HepG2 (cell line): ENCODE data around the gene KANSL1. TPM values are rescaled to one million over a fixed set of nuclear protein-coding genes. Genes with fewer than 3 reads are reported as not detected.

Experiments used
- ATAC-seq: fragments of 200-7000 bp; cut with Tn5 transposase; 3 replicates; pipeline ENCODE4 v1.9.1; 2020; ENCODE audit warnings: mild to moderate bottlenecking, moderate library complexity
- BruUV-seq: library from RNA; stranded (reverse); fragments of 400-500 nt; replicated peaks from 2 replicates; lab custom pipeline; 2021; lab: Mats Ljungman, UMichigan
- CTCF ChIA-PET: fragments of 300-600 bp; formaldehyde crosslinking; extraction: SDS; loops from one replicate; lab custom pipeline; 2021; ENCODE audit warnings: low total read pairs, inconsistent platforms, low intra/inter-chr PET ratio; lab: Yijun Ruan, JAX
- POLR2A ChIA-PET: fragments of 350-600 bp; sonication (Branson Sonifier 250); formaldehyde crosslinking; loops from one replicate; lab custom pipeline; 2020; ENCODE audit warnings: antibody characterized with exemption, inconsistent platforms; lab: Yijun Ruan, JAX
- DNase-seq: peaks from one replicate; pipeline ENCODE4 v3.0.0-alpha.2; 2015; ENCODE audit warnings: low spot score
- FAIRE-seq: peaks from 3 replicates; lab custom pipeline; 2011; peaks lifted over from hg19 to GRCh38; lab: Jason Lieb, UNC
- H2AFZ ChIP-seq: one replicate; pipeline ENCODE4 v1.6.1; 2011; ENCODE audit warnings: low read length, inconsistent platforms
- H3K27ac ChIP-seq: fragments of 300-600 bp; 3 replicates; pipeline ENCODE4 v1.8.0; 2011; ENCODE audit warnings: mixed run types, mild to moderate bottlenecking, mixed read lengths, low read length, inconsistent platforms; ENCODE audit not compliant: insufficient read depth; ENCODE audit errors: extremely low read length
- H3K27me3 ChIP-seq, 2 experiments: fragments of 200-600 bp in 1 of 2; 2 replicates in 1 of 2; 3 replicates in 1 of 2; pipeline versions ENCODE4 v1.6.0 to v1.8.0; 2011; ENCODE audit warnings: low read length in 2 of 2, mild to moderate bottlenecking in 2 of 2, moderate library complexity in 2 of 2, inconsistent platforms in 1 of 2; ENCODE audit not compliant: insufficient read depth in 2 of 2, control insufficient read depth in 1 of 2
- H3K36me3 ChIP-seq, 2 experiments: fragments of 200-600 bp in 1 of 2; replicated peaks in 1 of 2; 2 replicates in 1 of 2; 3 replicates in 1 of 2; pipeline versions ENCODE4 v1.5.1 to v1.8.0; 2011; ENCODE audit warnings: low read length in 2 of 2, inconsistent platforms in 1 of 2; ENCODE audit not compliant: insufficient read depth in 2 of 2, control insufficient read depth in 1 of 2
- H3K4me1 ChIP-seq: 2 replicates; pipeline ENCODE4 v1.5.1; 2012; ENCODE audit warnings: low read length, inconsistent platforms; ENCODE audit not compliant: insufficient read depth
- H3K4me2 ChIP-seq: 2 replicates; pipeline ENCODE4 v1.6.0; 2011; ENCODE audit warnings: low read depth, low read length, inconsistent platforms
- H3K4me3 ChIP-seq, 3 experiments: fragments of 200-600 bp in 1 of 3; sonication (generic), shearing (Covaris generic) in 1 of 3; replicated peaks in 1 of 3; 2 replicates each; pipeline ENCODE4 v1.5.1; 2011 to 2016; ENCODE audit warnings: low read length in 3 of 3, inconsistent platforms in 2 of 3, low read depth in 2 of 3, mild to moderate bottlenecking in 2 of 3, control low read depth in 1 of 3, mixed read lengths in 1 of 3; ENCODE audit not compliant: insufficient read depth in 1 of 3
- H3K79me2 ChIP-seq: one replicate; pipeline ENCODE4 v1.6.1; 2011; ENCODE audit warnings: low read length, inconsistent platforms; ENCODE audit not compliant: insufficient read depth
- H3K9ac ChIP-seq: 2 replicates; pipeline ENCODE4 v1.6.0; 2011; ENCODE audit warnings: mild to moderate bottlenecking, low read depth, low read length, inconsistent platforms; ENCODE audit not compliant: insufficient read depth
- H3K9me3 ChIP-seq: 2 replicates; pipeline ENCODE4 v1.5.1; 2012; ENCODE audit warnings: mild to moderate bottlenecking, low read length
- H4K20me1 ChIP-seq: 2 replicates; pipeline ENCODE4 v1.6.0; 2011; ENCODE audit warnings: inconsistent platforms, mild to moderate bottlenecking, low read length, moderate library complexity; ENCODE audit not compliant: insufficient read depth
- ATF7 ChIP-seq, 2 experiments: fragments of 450-650 bp in 1 of 2; sonication (generic) in 1 of 2; formaldehyde crosslinking in 1 of 2; IDR thresholded peaks; 2 replicates each; pipeline versions ENCODE4 v1.4.0 to v1.6.1; 2016 to 2020; ENCODE audit warnings: antibody characterized with exemption in 1 of 2, mild to moderate bottlenecking in 1 of 2, missing genetic modification reagents in 1 of 2
- CREB1 ChIP-seq, 2 experiments: fragments of 450-650 bp in 1 of 2; IDR thresholded peaks; 2 replicates each; pipeline ENCODE4 v1.6.1; 2016 to 2017; ENCODE audit warnings: control low read depth in 1 of 2, mild to moderate bottlenecking in 1 of 2, missing compliant biosample characterization in 1 of 2, missing genetic modification characterization in 1 of 2
- HNRNPLL ChIP-seq: fragments of 200-400 bp; formaldehyde crosslinking; IDR thresholded peaks from 2 replicates; pipeline ENCODE4 v1.6.1; 2017; ENCODE audit warnings: mild to moderate bottlenecking, low read depth, low read length; ENCODE audit not compliant: poor library complexity, severe bottlenecking
- IRX3 ChIP-seq: sonication (generic); formaldehyde crosslinking; IDR thresholded peaks from 2 replicates; pipeline ENCODE4 v1.8.1; 2023; ENCODE audit warnings: mild to moderate bottlenecking, low read depth, missing genetic modification reagents, borderline replicate concordance
- MEIS1 ChIP-seq: sonication (generic); formaldehyde crosslinking; IDR thresholded peaks from 2 replicates; pipeline ENCODE4 v1.9.0; 2021; ENCODE audit warnings: mild to moderate bottlenecking, missing genetic modification reagents, moderate library complexity, borderline replicate concordance
- ZFP36 ChIP-seq: fragments of 150-350 bp; IDR thresholded peaks from 2 replicates; pipeline ENCODE4 v1.6.1; 2018; ENCODE audit warnings: borderline replicate concordance, low read length, low read depth; ENCODE audit not compliant: partially characterized antibody
- WGBS: methylation state at CpG from one replicate; pipeline ENCODE4 v1.1.6; 2017; ENCODE audit warnings: low lambda C conversion rate; 5-methylcytosine and 5-hydroxymethylcytosine counted together
- in situ Hi-C: cut with HindIII; loops from 2 replicates; pipeline ENCODE4 v1.10.0; 2017; ENCODE audit warnings: low pct_unique_long_range_greater_than_20kb; ENCODE audit not compliant: extremely low pct_ligation_motif_present
- intact Hi-C: fragments of 100-400 bp; cut with micrococcal nuclease; formaldehyde crosslinking; loops from one replicate; pipeline ENCODE4 v1.10.0; 2022; ENCODE audit not compliant: unreplicated experiment
- polyA plus RNA-seq, 8 experiments: library from polyadenylated mRNA; depleted of rRNA in 3 of 8; stranded (reverse) in 7 of 8; unstranded in 1 of 8; fragments of >200 nt; fragmentation: Illumina TruSeq in 4 of 8; extraction: Trizol in 4 of 8; gene quantifications; 2 replicates each; pipeline versions ENCODE4 v1.2.1 to v1.2.3, GENCODE V29; 2011 to 2016; ENCODE audit warnings: low read depth in 4 of 8, missing spikeins in 1 of 8, mixed read lengths in 1 of 8; ENCODE audit not compliant: insufficient read depth in 1 of 8
- total RNA-seq, 5 experiments: library from RNA; depleted of rRNA; stranded (reverse); fragments of >200 nt; fragmentation: Illumina TruSeq; extraction: Trizol; gene quantifications; 2 replicates each; pipeline ENCODE4 v1.2.3, GENCODE V29; 2016; ENCODE audit warnings: low read depth in 1 of 5
- TF ChIP-seq, protein P1 (sequence below): sonication (generic); formaldehyde crosslinking; IDR thresholded peaks from 2 replicates; pipeline ENCODE4 v1.4.0; 2020; ENCODE audit warnings: missing genetic modification reagents, mild to moderate bottlenecking, borderline replicate concordance
- TF ChIP-seq, protein P2 (sequence below): sonication (generic); formaldehyde crosslinking; IDR thresholded peaks from 2 replicates; pipeline ENCODE4 v1.9.0; 2022; ENCODE audit warnings: missing genetic modification reagents, mild to moderate bottlenecking, borderline replicate concordance
- TF ChIP-seq, protein P3 (sequence below): sonication (generic); formaldehyde crosslinking; IDR thresholded peaks from 2 replicates; pipeline ENCODE4 v1.4.0; 2020; ENCODE audit warnings: mild to moderate bottlenecking, missing genetic modification reagents

KANSL1 gene
- total and polyA plus RNA-seq, 2 of the 13 experiments (the other 11 are each of a cell fraction or from before 2014, with no cell fraction given), result 24.0 to 59.6 TPM

DNA sequence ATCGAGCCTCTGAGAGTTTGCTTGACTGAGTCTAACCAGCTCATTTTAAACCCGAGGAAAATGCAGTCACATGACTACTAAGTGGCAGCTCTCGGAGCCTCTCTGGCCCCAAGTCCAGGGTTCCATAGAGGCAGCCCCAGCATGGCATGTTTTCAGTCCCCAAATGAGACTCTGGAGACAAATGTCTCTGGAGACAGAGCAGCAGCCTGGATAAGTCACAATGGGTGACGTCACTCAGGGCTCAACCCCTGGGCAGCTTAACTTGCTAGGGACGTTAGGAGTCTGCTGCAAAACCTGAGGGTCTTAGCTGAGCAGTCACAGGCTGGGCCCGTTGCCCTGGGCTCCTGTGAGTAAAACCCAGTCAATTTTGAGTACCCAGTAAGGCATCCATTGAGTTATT, 201.1 kb downstream of the KANSL1 start:
- no peak overlapping the region for H3K9ac ChIP-seq
- H4K20me1 ChIP-seq, result no peaks in the 10 kb centered on the region
- FAIRE-seq, result no peak
- H2AFZ ChIP-seq, result no peak overlapping the region
- CTCF ChIA-PET, result interaction anchor here (0.6 kb wide), 1 partner anchor 84 kb away, joined by 3 read pairs; no protein-coding TSS in a partner anchor
- H3K4me2 ChIP-seq, result no peak overlapping the region
- POLR2A ChIA-PET, result no interaction called here
- no peak for ATAC-seq
- no peak overlapping the region for H3K27ac ChIP-seq
- H3K79me2 ChIP-seq, result no peaks in the 10 kb centered on the region
- H3K4me1 ChIP-seq, result peaks cover 49% of the 10 kb centered on the region
- intact Hi-C loops, result no loop called here
- no peaks in the 10 kb centered on the region for H3K27me3 ChIP-seq
- 50% methylated on average over 6 of the region's 6 CpGs for WGBS
- no peak overlapping the region for H3K4me3 ChIP-seq
- BruUV-seq, result no TSS peak
- DNase-seq, result no peak
- no peaks in the 10 kb centered on the region for H3K36me3 ChIP-seq
- no peak for TF ChIP-seq ZFP36
- peak; percentile 87 for TF ChIP-seq ATF7 (IDR thresholded peaks at IDR 0.05)
- no peak for TF ChIP-seq ATF7 (CRISPR knock-in tag; IDR thresholded peaks at IDR 0.05)
- peak; percentile 89 for TF ChIP-seq CREB1 (IDR thresholded peaks at IDR 0.05)
- no peak for TF ChIP-seq CREB1 (CRISPR knock-in tag; IDR thresholded peaks at IDR 0.05)
- TF ChIP-seq, all 625 proteins: peak for 2
- in situ Hi-C loops, result no loop called here
- no peaks in the 10 kb centered on the region for H3K9me3 ChIP-seq

DNA sequence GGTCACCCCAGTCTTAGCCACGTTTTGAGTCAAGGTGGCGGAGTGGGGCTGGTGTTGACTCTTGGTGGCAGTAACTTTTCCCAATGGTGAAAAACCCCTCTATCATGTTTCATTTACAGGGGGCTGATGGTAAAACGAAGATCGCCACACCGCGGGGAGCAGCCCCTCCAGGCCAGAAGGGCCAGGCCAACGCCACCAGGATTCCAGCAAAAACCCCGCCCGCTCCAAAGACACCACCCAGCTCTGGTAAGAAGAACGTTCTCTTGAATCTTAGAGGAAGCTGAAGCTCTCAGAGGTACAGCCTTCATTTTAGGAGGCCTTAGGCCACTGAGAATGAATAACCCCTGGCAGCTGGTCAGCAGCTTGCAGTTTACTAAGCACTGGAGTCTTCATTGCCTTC, 201.9 kb downstream of the KANSL1 start:
- in situ Hi-C loops (no loop called here), intact Hi-C loops (no loop called here)
- no peak for DNase-seq
- no peaks in the 10 kb centered on the region for H3K36me3 ChIP-seq
- WGBS, result 90% methylated on average over 10 of the region's 10 CpGs
- CTCF ChIA-PET, result interaction anchor here (0.6 kb wide), 1 partner anchor 85 kb away, joined by 3 read pairs; no protein-coding TSS in a partner anchor
- H3K9me3 ChIP-seq, result no peaks in the 10 kb centered on the region
- H3K79me2 ChIP-seq, result no peaks in the 10 kb centered on the region
- BruUV-seq, result no TSS peak
- no peak for ATAC-seq
- H4K20me1 ChIP-seq, result no peaks in the 10 kb centered on the region
- no peak overlapping the region for H2AFZ ChIP-seq
- H3K4me2 ChIP-seq, result no peak overlapping the region
- no peak overlapping the region for H3K9ac ChIP-seq
- no peak overlapping the region for H3K4me3 ChIP-seq
- no peak for FAIRE-seq
- no peak overlapping the region for H3K27ac ChIP-seq
- H3K4me1 ChIP-seq, result peaks cover 52% of the 10 kb centered on the region
- peaks cover 0 to 3% of the 10 kb centered on the region in 2 experiments; a peak in 1 of 5 replicates for H3K27me3 ChIP-seq
- POLR2A ChIA-PET, result no interaction called here
- TF ChIP-seq, protein P1, sequence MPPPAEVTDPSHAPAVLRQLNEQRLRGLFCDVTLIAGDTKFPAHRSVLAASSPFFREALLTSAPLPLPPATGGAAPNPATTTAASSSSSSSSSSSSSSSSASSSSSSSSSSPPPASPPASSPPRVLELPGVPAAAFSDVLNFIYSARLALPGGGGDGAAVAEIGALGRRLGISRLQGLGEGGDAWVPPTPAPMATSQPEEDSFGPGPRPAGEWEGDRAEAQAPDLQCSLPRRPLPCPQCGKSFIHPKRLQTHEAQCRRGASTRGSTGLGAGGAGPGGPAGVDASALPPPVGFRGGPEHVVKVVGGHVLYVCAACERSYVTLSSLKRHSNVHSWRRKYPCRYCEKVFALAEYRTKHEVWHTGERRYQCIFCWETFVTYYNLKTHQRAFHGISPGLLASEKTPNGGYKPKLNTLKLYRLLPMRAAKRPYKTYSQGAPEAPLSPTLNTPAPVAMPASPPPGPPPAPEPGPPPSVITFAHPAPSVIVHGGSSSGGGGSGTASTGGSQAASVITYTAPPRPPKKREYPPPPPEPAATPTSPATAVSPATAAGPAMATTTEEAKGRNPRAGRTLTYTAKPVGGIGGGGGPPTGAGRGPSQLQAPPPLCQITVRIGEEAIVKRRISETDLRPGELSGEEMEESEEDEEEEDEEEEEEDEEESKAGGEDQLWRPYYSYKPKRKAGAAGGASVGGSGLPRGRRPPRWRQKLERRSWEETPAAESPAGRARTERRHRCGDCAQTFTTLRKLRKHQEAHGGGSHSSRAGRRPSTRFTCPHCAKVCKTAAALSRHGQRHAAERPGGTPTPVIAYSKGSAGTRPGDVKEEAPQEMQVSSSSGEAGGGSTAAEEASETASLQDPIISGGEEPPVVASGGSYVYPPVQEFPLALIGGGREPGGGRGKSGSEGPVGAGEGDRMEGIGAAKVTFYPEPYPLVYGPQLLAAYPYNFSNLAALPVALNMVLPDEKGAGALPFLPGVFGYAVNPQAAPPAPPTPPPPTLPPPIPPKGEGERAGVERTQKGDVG (CRISPR knock-in tag), result no peak
- TF ChIP-seq, protein P2, sequence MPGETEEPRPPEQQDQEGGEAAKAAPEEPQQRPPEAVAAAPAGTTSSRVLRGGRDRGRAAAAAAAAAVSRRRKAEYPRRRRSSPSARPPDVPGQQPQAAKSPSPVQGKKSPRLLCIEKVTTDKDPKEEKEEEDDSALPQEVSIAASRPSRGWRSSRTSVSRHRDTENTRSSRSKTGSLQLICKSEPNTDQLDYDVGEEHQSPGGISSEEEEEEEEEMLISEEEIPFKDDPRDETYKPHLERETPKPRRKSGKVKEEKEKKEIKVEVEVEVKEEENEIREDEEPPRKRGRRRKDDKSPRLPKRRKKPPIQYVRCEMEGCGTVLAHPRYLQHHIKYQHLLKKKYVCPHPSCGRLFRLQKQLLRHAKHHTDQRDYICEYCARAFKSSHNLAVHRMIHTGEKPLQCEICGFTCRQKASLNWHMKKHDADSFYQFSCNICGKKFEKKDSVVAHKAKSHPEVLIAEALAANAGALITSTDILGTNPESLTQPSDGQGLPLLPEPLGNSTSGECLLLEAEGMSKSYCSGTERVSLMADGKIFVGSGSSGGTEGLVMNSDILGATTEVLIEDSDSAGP (CRISPR knock-in tag), result no peak
- no peak for TF ChIP-seq MEIS1 (CRISPR knock-in tag)
- TF ChIP-seq, protein P3, sequence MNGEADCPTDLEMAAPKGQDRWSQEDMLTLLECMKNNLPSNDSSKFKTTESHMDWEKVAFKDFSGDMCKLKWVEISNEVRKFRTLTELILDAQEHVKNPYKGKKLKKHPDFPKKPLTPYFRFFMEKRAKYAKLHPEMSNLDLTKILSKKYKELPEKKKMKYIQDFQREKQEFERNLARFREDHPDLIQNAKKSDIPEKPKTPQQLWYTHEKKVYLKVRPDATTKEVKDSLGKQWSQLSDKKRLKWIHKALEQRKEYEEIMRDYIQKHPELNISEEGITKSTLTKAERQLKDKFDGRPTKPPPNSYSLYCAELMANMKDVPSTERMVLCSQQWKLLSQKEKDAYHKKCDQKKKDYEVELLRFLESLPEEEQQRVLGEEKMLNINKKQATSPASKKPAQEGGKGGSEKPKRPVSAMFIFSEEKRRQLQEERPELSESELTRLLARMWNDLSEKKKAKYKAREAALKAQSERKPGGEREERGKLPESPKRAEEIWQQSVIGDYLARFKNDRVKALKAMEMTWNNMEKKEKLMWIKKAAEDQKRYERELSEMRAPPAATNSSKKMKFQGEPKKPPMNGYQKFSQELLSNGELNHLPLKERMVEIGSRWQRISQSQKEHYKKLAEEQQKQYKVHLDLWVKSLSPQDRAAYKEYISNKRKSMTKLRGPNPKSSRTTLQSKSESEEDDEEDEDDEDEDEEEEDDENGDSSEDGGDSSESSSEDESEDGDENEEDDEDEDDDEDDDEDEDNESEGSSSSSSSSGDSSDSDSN (CRISPR knock-in tag), result no peak
- TF ChIP-seq IRX3, result no peak
- TF ChIP-seq HNRNPLL, result no peak
